WTC11 (cell line): ENCODE results near the gene SLC41A3. TPM values are rescaled to one million over a fixed set of nuclear protein-coding genes. Genes with fewer than 3 reads are reported as not detected.

Experiments used
- ATAC-seq: fragments of 200-7000 bp; cut with Tn5 transposase; 2 replicates; pipeline ENCODE4 v1.10.0; 2021; ENCODE audit warnings: mild to moderate bottlenecking, moderate library complexity
- CTCF ChIA-PET: fragments of 300-600 bp; sonication (Branson Sonifier 250); formaldehyde crosslinking; loops from one replicate; lab custom pipeline; 2021; ENCODE audit warnings: antibody characterized with exemption; lab: Charles Lee
- POLR2A ChIA-PET: fragments of 350-600 bp; sonication (Branson Sonifier 250); formaldehyde crosslinking; loops from one replicate; lab custom pipeline; 2021; ENCODE audit warnings: antibody characterized with exemption; lab: Charles Lee
- DNase-seq: peaks from one replicate; pipeline ENCODE4 v3.0.0; 2021; ENCODE audit warnings: low spot score
- H3K27ac Mint-ChIP-seq: 2 replicates; pipeline ENCODE4 v1.8.0; 2021; ENCODE audit warnings: mixed read lengths
- H3K27me3 Mint-ChIP-seq: 2 replicates; pipeline ENCODE4 v1.8.0; 2021; ENCODE audit warnings: low read depth, mild to moderate bottlenecking, moderate library complexity, mixed read lengths
- H3K36me3 Mint-ChIP-seq: 2 replicates; pipeline ENCODE4 v1.8.0; 2021; ENCODE audit warnings: mixed read lengths
- H3K4me1 Mint-ChIP-seq: 2 replicates; pipeline ENCODE4 v1.8.0; 2022; ENCODE audit warnings: mixed read lengths
- H3K4me3 Mint-ChIP-seq: 2 replicates; pipeline ENCODE4 v1.8.0; 2021; ENCODE audit warnings: mild to moderate bottlenecking, moderate library complexity, mixed read lengths
- H3K9me3 Mint-ChIP-seq: 2 replicates; pipeline ENCODE4 v1.8.0; 2021; ENCODE audit warnings: mixed read lengths
- ATF3 ChIP-seq: sonication (generic); formaldehyde crosslinking; conservative IDR thresholded peaks from 2 replicates; pipeline ENCODE4 v1.8.1; 2022; ENCODE audit warnings: mild to moderate bottlenecking, missing genetic modification reagents
- ATF6 ChIP-seq: sonication (generic); formaldehyde crosslinking; IDR thresholded peaks from 2 replicates; pipeline ENCODE4 v1.8.1; 2023; ENCODE audit warnings: mild to moderate bottlenecking, missing genetic modification reagents
- ELF4 ChIP-seq: sonication (generic); formaldehyde crosslinking; IDR thresholded peaks from 2 replicates; pipeline ENCODE4 v1.8.1; 2022; ENCODE audit warnings: low read depth, mild to moderate bottlenecking, moderate library complexity, missing genetic modification reagents
- ETV6 ChIP-seq: sonication (generic); formaldehyde crosslinking; IDR thresholded peaks from 2 replicates; pipeline ENCODE4 v1.8.1; 2022; ENCODE audit warnings: mild to moderate bottlenecking, missing genetic modification reagents
- FOXJ3 ChIP-seq: sonication (generic); formaldehyde crosslinking; IDR thresholded peaks from 2 replicates; pipeline ENCODE4 v1.9.0; 2021; ENCODE audit warnings: missing genetic modification reagents, mild to moderate bottlenecking, borderline replicate concordance
- MLX ChIP-seq: sonication (generic); formaldehyde crosslinking; IDR thresholded peaks from 2 replicates; pipeline ENCODE4 v1.8.1; 2023; ENCODE audit warnings: mild to moderate bottlenecking, missing genetic modification reagents, moderate library complexity
- NR1H2 ChIP-seq: sonication (generic); formaldehyde crosslinking; IDR thresholded peaks from 2 replicates; pipeline ENCODE4 v1.9.0; 2021; ENCODE audit warnings: mild to moderate bottlenecking, moderate library complexity, missing genetic modification reagents
- OVOL2 ChIP-seq: fragments of 250-450 bp; sonication (Bioruptor Pico); IDR thresholded peaks from 2 replicates; pipeline ENCODE4 v1.9.0; 2021; ENCODE audit warnings: mild to moderate bottlenecking, borderline replicate concordance
- PRRX2 ChIP-seq: fragments of 250-450 bp; sonication (Bioruptor Pico); IDR thresholded peaks from 2 replicates; pipeline ENCODE4 v1.8.0; 2021; ENCODE audit warnings: mild to moderate bottlenecking
- RORB ChIP-seq: fragments of 250-450 bp; sonication (Bioruptor Pico); IDR thresholded peaks from 2 replicates; pipeline ENCODE4 v1.9.0; 2021; ENCODE audit warnings: mild to moderate bottlenecking
- SMAD3 ChIP-seq: sonication (generic); formaldehyde crosslinking; IDR thresholded peaks from 2 replicates; pipeline ENCODE4 v1.8.0; 2022; ENCODE audit warnings: missing genetic modification reagents, mild to moderate bottlenecking, borderline replicate concordance
- SOX15 ChIP-seq: fragments of 250-450 bp; sonication (Bioruptor Pico); IDR thresholded peaks from 2 replicates; pipeline ENCODE4 v1.9.0; 2021; ENCODE audit warnings: mild to moderate bottlenecking
- TEAD4 ChIP-seq: sonication (generic); formaldehyde crosslinking; IDR thresholded peaks from 2 replicates; pipeline ENCODE4 v1.8.0; 2022; ENCODE audit warnings: mild to moderate bottlenecking, missing genetic modification reagents
- TP53 ChIP-seq: sonication (generic); formaldehyde crosslinking; IDR thresholded peaks from 2 replicates; pipeline ENCODE4 v1.8.1; 2023; ENCODE audit warnings: mild to moderate bottlenecking, missing genetic modification reagents
- ZBTB21 ChIP-seq: sonication (generic); formaldehyde crosslinking; IDR thresholded peaks from 2 replicates; pipeline ENCODE4 v1.8.1; 2023; ENCODE audit warnings: mild to moderate bottlenecking, missing genetic modification reagents, borderline replicate concordance
- ZNF219 ChIP-seq: sonication (generic); formaldehyde crosslinking; IDR thresholded peaks from 2 replicates; pipeline ENCODE4 v1.8.0; 2023; ENCODE audit warnings: missing genetic modification reagents, mild to moderate bottlenecking, borderline replicate concordance
- ZNF232 ChIP-seq: sonication (generic); formaldehyde crosslinking; IDR thresholded peaks from 2 replicates; pipeline ENCODE4 v1.8.0; 2022; ENCODE audit warnings: mild to moderate bottlenecking, missing genetic modification reagents
- ZNF423 ChIP-seq: fragments of 250-450 bp; sonication (Bioruptor Pico); IDR thresholded peaks from 2 replicates; pipeline ENCODE4 v2.1.2; 2022; ENCODE audit warnings: mild to moderate bottlenecking, moderate library complexity
- total RNA-seq: library from RNA; stranded (reverse); gene quantifications from 3 replicates; pipeline ENCODE4 v1.2.3, GENCODE V29; 2021
- TF ChIP-seq, protein P1 (sequence below): fragments of 250-450 bp; sonication (Bioruptor Pico); IDR thresholded peaks from 2 replicates; pipeline ENCODE4 v1.8.0; 2021; ENCODE audit warnings: mild to moderate bottlenecking
- TF ChIP-seq, protein P2 (sequence below): sonication (generic); formaldehyde crosslinking; IDR thresholded peaks from 2 replicates; pipeline ENCODE4 v1.8.1; 2022; ENCODE audit warnings: mild to moderate bottlenecking, moderate library complexity, missing genetic modification reagents
- TF ChIP-seq, protein P3 (sequence below): sonication (generic); formaldehyde crosslinking; IDR thresholded peaks from 2 replicates; pipeline ENCODE4 v1.8.1; 2022; ENCODE audit warnings: mild to moderate bottlenecking, missing genetic modification reagents, moderate library complexity, borderline replicate concordance
- TF ChIP-seq, protein P4 (sequence below): sonication (generic); formaldehyde crosslinking; IDR thresholded peaks from 2 replicates; pipeline ENCODE4 v1.8.0; 2022; ENCODE audit warnings: mild to moderate bottlenecking, missing genetic modification reagents
- TF ChIP-seq, protein P5 (sequence below): sonication (generic); formaldehyde crosslinking; IDR thresholded peaks from 2 replicates; pipeline ENCODE4 v1.8.0; 2022; ENCODE audit warnings: missing genetic modification reagents

SLC41A3 gene
- total RNA-seq, 1 experiment from 2014 or later = 28.4 TPM

DNA sequence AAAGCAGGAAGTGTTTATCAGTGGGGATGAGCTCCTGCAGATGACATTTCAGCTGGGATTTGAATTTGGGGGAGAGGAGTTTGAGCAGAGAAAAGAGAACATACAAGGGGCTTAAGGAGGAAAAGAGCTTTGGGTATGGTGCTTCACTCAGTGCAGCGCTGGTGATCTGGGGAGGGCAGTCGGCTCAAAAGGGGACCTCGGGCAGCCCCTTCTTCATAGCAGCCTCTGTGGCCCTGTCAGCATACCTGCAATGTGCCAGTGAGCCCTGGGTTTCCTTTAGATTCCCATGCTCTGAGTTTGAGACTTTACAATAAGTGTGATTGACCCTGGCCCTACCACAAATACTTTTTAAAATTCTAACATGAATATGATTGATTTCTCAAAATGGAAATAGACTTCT lies 74.7 kb downstream of the SLC41A3 start:
- Mint-ChIP-seq H3K27me3 (peaks cover 5% of the 10 kb centered on the region; the same call in 1 of the 2 replicates), H3K36me3 (peaks cover 9% of the 10 kb centered on the region; the same call in 1 of the 2 replicates), H3K27ac (no peak overlapping the region), H3K9me3 (peaks cover 3% of the 10 kb centered on the region; the same call in 1 of the 2 replicates), H3K4me3 (no peak overlapping the region), H3K4me1 (peaks cover 7% of the 10 kb centered on the region)
- ChIA-PET CTCF (no interaction called here), POLR2A (no interaction called here)
- no peak for TF ChIP-seq ATF6 (CRISPR knock-in tag)
- ATAC-seq (no peak), DNase-seq (no peak)

- peaks cover 3% of the 10 kb centered on the region for H3K27me3 Mint-ChIP-seq
- TF ChIP-seq ZNF232 (CRISPR knock-in tag) (no peak), ELF4 (CRISPR knock-in tag) (no peak), OVOL2 (CRISPR knock-in tag) (no peak), FOXJ3 (CRISPR knock-in tag) (no peak), NR1H2 (CRISPR knock-in tag) (no peak), ATF3 (CRISPR knock-in tag) (no peak), ZNF423 (CRISPR knock-in tag) (no peak), PRRX2 (CRISPR knock-in tag) (no peak), TEAD4 (CRISPR knock-in tag) (no peak), ZBTB21 (CRISPR knock-in tag) (no peak)
- TF ChIP-seq, protein P1, sequence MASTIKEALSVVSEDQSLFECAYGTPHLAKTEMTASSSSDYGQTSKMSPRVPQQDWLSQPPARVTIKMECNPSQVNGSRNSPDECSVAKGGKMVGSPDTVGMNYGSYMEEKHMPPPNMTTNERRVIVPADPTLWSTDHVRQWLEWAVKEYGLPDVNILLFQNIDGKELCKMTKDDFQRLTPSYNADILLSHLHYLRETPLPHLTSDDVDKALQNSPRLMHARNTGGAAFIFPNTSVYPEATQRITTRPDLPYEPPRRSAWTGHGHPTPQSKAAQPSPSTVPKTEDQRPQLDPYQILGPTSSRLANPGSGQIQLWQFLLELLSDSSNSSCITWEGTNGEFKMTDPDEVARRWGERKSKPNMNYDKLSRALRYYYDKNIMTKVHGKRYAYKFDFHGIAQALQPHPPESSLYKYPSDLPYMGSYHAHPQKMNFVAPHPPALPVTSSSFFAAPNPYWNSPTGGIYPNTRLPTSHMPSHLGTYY (CRISPR knock-in tag) = no peak
- TF ChIP-seq, protein P2, sequence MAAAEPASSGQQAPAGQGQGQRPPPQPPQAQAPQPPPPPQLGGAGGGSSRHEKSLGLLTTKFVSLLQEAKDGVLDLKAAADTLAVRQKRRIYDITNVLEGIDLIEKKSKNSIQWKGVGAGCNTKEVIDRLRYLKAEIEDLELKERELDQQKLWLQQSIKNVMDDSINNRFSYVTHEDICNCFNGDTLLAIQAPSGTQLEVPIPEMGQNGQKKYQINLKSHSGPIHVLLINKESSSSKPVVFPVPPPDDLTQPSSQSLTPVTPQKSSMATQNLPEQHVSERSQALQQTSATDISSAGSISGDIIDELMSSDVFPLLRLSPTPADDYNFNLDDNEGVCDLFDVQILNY (CRISPR knock-in tag) = no peak
- TF ChIP-seq, protein P3, sequence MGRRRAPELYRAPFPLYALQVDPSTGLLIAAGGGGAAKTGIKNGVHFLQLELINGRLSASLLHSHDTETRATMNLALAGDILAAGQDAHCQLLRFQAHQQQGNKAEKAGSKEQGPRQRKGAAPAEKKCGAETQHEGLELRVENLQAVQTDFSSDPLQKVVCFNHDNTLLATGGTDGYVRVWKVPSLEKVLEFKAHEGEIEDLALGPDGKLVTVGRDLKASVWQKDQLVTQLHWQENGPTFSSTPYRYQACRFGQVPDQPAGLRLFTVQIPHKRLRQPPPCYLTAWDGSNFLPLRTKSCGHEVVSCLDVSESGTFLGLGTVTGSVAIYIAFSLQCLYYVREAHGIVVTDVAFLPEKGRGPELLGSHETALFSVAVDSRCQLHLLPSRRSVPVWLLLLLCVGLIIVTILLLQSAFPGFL (CRISPR knock-in tag) = no peak
- TF ChIP-seq, protein P4, sequence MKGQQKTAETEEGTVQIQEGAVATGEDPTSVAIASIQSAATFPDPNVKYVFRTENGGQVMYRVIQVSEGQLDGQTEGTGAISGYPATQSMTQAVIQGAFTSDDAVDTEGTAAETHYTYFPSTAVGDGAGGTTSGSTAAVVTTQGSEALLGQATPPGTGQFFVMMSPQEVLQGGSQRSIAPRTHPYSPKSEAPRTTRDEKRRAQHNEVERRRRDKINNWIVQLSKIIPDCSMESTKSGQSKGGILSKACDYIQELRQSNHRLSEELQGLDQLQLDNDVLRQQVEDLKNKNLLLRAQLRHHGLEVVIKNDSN (CRISPR knock-in tag) = no peak
- TF ChIP-seq, all 79 proteins: peak for 0
- Mint-ChIP-seq H3K4me3 (no peak overlapping the region), H3K4me1 (no peaks in the 10 kb centered on the region), H3K36me3 (peaks cover 9% of the 10 kb centered on the region; the same call in 1 of the 2 replicates), H3K9me3 (peaks cover 3% of the 10 kb centered on the region; the same call in 1 of the 2 replicates), H3K27ac (no peak overlapping the region)
- ChIA-PET CTCF (no interaction called here), POLR2A (no interaction called here)
- ATAC-seq (no peak), DNase-seq (no peak)
These were observed 75.7 kb downstream of the SLC41A3 start for GRCh38 chr3:126008219-126008618.

GRCh38 chr3:126005951-126006350 lies 78.0 kb downstream of the SLC41A3 start:
- Mint-ChIP-seq H3K27ac (no peak overlapping the region), H3K4me3 (no peak overlapping the region), H3K9me3 (peaks cover 19% of the 10 kb centered on the region), H3K27me3 (peaks cover 12% of the 10 kb centered on the region), H3K36me3 (peaks cover 6% of the 10 kb centered on the region; the same call in 1 of the 2 replicates), H3K4me1 (no peaks in the 10 kb centered on the region)
- ChIA-PET POLR2A (no interaction called here), CTCF (no interaction called here)
- no peak for ATAC-seq
- no peak for DNase-seq
- no peak for TF ChIP-seq MLX (CRISPR knock-in tag)
- no peak for TF ChIP-seq SOX15 (CRISPR knock-in tag)
- no peak for TF ChIP-seq ETV6 (CRISPR knock-in tag)
- TF ChIP-seq, protein P5, sequence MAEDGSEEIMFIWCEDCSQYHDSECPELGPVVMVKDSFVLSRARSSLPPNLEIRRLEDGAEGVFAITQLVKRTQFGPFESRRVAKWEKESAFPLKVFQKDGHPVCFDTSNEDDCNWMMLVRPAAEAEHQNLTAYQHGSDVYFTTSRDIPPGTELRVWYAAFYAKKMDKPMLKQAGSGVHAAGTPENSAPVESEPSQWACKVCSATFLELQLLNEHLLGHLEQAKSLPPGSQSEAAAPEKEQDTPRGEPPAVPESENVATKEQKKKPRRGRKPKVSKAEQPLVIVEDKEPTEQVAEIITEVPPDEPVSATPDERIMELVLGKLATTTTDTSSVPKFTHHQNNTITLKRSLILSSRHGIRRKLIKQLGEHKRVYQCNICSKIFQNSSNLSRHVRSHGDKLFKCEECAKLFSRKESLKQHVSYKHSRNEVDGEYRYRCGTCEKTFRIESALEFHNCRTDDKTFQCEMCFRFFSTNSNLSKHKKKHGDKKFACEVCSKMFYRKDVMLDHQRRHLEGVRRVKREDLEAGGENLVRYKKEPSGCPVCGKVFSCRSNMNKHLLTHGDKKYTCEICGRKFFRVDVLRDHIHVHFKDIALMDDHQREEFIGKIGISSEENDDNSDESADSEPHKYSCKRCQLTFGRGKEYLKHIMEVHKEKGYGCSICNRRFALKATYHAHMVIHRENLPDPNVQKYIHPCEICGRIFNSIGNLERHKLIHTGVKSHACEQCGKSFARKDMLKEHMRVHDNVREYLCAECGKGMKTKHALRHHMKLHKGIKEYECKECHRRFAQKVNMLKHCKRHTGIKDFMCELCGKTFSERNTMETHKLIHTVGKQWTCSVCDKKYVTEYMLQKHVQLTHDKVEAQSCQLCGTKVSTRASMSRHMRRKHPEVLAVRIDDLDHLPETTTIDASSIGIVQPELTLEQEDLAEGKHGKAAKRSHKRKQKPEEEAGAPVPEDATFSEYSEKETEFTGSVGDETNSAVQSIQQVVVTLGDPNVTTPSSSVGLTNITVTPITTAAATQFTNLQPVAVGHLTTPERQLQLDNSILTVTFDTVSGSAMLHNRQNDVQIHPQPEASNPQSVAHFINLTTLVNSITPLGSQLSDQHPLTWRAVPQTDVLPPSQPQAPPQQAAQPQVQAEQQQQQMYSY (CRISPR knock-in tag) = no peak
- no peak for TF ChIP-seq TP53 (CRISPR knock-in tag)
- no peak for TF ChIP-seq RORB
- no peak for TF ChIP-seq ZNF232 (CRISPR knock-in tag)
- TF ChIP-seq SMAD3 = no peak
- TF ChIP-seq ZNF219 = no peak
